HL-60 (cell line): ENCODE results near the gene SUV39H1.

Experiments used
- POLR2AphosphoS5 ChIP-seq: IDR thresholded peaks from 2 replicates; pipeline ENCODE4 v1.6.1; 2012; ENCODE audit warnings: low read depth
- TF ChIP-seq, protein P1 (sequence below): IDR thresholded peaks from one replicate; pipeline ENCODE4 v1.5.1; 2011; ENCODE audit warnings: low read length, control low read depth, inconsistent platforms; ENCODE audit not compliant: insufficient read depth
- TF ChIP-seq, protein P2 (sequence below): IDR thresholded peaks from 2 replicates; pipeline ENCODE4 v1.6.1; 2012; ENCODE audit warnings: low read depth; ENCODE audit not compliant: insufficient replicate concordance

DNA sequence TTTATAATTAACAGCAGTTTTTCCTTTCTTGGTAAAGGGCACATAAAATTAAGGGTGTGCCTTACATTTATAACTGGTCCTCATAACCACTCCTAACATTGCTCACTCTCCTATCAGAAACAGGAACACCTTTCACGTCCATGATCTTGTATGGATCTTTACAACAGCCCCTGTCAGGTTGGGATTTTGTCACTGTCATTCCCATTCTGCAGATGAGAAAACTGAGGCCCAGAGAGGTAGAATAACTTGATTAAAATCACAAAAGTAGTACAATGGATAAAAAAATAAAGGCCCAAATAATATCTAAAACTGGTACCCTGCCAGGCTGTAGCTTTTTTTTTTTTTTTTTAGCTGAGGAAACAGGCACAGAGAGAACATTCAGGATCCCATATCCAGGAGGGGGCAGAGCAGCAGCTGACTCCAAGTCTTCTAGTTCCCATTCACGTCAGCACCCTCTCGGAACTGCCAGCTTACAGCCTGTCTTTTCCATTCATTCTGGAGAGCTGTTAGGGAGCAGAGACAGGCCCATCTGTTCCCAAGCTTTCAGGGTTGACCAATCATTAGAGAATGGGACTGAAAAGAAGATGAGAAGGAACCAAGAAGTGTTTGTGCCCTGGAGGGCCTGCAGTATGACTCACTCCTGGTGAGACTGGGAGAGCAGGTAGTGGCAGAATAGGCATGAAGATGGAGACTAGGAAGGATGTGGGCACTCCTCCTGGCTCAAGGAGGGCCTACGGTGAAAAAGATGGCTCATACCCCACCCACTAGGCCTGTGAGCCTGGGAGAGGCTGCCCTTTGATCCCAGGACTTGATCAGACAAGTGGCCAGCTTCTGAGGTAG lies 7.3 kb downstream of the SUV39H1 start:
- TF ChIP-seq POLR2AphosphoS5: no peak
- TF ChIP-seq, protein P1, sequence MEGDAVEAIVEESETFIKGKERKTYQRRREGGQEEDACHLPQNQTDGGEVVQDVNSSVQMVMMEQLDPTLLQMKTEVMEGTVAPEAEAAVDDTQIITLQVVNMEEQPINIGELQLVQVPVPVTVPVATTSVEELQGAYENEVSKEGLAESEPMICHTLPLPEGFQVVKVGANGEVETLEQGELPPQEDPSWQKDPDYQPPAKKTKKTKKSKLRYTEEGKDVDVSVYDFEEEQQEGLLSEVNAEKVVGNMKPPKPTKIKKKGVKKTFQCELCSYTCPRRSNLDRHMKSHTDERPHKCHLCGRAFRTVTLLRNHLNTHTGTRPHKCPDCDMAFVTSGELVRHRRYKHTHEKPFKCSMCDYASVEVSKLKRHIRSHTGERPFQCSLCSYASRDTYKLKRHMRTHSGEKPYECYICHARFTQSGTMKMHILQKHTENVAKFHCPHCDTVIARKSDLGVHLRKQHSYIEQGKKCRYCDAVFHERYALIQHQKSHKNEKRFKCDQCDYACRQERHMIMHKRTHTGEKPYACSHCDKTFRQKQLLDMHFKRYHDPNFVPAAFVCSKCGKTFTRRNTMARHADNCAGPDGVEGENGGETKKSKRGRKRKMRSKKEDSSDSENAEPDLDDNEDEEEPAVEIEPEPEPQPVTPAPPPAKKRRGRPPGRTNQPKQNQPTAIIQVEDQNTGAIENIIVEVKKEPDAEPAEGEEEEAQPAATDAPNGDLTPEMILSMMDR: no peak
- TF ChIP-seq, protein P2, sequence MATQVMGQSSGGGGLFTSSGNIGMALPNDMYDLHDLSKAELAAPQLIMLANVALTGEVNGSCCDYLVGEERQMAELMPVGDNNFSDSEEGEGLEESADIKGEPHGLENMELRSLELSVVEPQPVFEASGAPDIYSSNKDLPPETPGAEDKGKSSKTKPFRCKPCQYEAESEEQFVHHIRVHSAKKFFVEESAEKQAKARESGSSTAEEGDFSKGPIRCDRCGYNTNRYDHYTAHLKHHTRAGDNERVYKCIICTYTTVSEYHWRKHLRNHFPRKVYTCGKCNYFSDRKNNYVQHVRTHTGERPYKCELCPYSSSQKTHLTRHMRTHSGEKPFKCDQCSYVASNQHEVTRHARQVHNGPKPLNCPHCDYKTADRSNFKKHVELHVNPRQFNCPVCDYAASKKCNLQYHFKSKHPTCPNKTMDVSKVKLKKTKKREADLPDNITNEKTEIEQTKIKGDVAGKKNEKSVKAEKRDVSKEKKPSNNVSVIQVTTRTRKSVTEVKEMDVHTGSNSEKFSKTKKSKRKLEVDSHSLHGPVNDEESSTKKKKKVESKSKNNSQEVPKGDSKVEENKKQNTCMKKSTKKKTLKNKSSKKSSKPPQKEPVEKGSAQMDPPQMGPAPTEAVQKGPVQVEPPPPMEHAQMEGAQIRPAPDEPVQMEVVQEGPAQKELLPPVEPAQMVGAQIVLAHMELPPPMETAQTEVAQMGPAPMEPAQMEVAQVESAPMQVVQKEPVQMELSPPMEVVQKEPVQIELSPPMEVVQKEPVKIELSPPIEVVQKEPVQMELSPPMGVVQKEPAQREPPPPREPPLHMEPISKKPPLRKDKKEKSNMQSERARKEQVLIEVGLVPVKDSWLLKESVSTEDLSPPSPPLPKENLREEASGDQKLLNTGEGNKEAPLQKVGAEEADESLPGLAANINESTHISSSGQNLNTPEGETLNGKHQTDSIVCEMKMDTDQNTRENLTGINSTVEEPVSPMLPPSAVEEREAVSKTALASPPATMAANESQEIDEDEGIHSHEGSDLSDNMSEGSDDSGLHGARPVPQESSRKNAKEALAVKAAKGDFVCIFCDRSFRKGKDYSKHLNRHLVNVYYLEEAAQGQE: no peak
